Left lung (tissue), 10 donors: ENCODE measurements around the gene CRABP2. TPM values are rescaled to one million over a fixed set of nuclear protein-coding genes. Genes with fewer than 3 reads are reported as not detected.

Experiments used
- ATAC-seq: fragments of 200-7000 bp; cut with Tn5 transposase; one replicate; pipeline ENCODE4 v1.9.1; 2020; ENCODE audit warnings: moderate library complexity
- DNase-seq, 4 donors: peaks; one replicate each; pipeline ENCODE4 v3.0.0-alpha.2; 2013 to 2020
- H3K27ac ChIP-seq, 2 donors: fragments of 200-600 bp; sonication (generic) in 1 of 2; one replicate each; pipeline versions ENCODE4 v1.5.0 to v1.8.0; 2020 to 2021
- H3K27me3 ChIP-seq, 2 donors: fragments of 200-600 bp; sonication (generic) in 1 of 2; one replicate each; pipeline versions ENCODE4 v1.5.0 to v1.8.0; 2020 to 2021
- H3K36me3 ChIP-seq, 2 donors: fragments of 200-600 bp; sonication (generic) in 1 of 2; one replicate each; pipeline versions ENCODE4 v1.5.0 to v1.8.0; 2020 to 2021
- H3K4me1 ChIP-seq, 2 donors: fragments of 200-600 bp; one replicate each; pipeline ENCODE4 v1.8.0; 2021
- H3K4me3 ChIP-seq, 2 donors: fragments of 200-600 bp; sonication (generic) in 1 of 2; one replicate each; pipeline versions ENCODE4 v1.5.0 to v1.8.0; 2020 to 2021; ENCODE audit warnings: mild to moderate bottlenecking in 1 of 2
- H3K9me3 ChIP-seq, 2 donors: fragments of 200-600 bp; sonication (generic) in 1 of 2; one replicate each; pipeline versions ENCODE4 v1.5.0 to v1.8.0; 2020 to 2021
- intact Hi-C, 2 donors: fragments of 100-400 bp; cut with DNase I; formaldehyde crosslinking; loops; one replicate each; pipeline versions ENCODE4 v1.11.2 to v1.14.2; 2022
- polyA plus RNA-seq, 6 donors: library from polyadenylated mRNA; unstranded; fragments of 120-200 nt; gene quantifications; one replicate each; pipeline ENCODE4 v1.2.1, GENCODE V29; 2013; ENCODE audit not compliant: insufficient read length in 6 of 6
- total RNA-seq, 2 donors: library from RNA; stranded (reverse); fragmentation: NEBNext Ultra II Directional; extraction: Animal tissue kit (Norgen Biotek cat#: 25700); gene quantifications; one replicate each; pipeline ENCODE4 v1.2.1, GENCODE V29; 2021
- TF ChIP-seq, protein P1 (sequence below), 2 donors: fragments of 200-600 bp; sonication (generic) in 1 of 2; IDR thresholded peaks; one replicate each; pipeline versions ENCODE4 v1.5.0 to v1.8.0; 2021; ENCODE audit warnings: antibody characterized with exemption in 2 of 2
- donor health status: DM: no; HTN: yes; CAD: no.
- donor health status: DM: no; HTN: no; CAD: no.

Gene CRABP2
- total and polyA plus RNA-seq, 8 donors: 2.7 to 154 (median 98.4) TPM

DNA sequence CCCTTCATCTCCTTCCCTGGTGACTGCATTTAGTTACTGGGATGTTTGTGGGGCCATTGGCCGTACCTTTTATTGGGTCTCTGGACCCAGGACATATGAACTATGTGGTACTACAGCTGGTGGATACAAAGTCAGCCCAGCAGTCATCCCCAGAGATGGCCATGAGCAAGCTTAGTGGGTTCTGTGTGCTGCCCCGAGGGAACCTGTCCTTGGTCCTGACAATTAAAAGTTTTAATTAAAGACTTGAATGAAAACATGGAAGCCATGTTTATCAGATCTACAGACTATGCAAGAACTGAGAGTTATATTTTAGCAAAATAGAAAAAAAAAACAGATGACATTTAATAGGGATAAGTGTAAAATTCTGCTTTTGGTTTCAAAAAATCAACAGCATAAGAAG lies 25.3 kb downstream of the CRABP2 start:
- DNase-seq (no peak), ATAC-seq (no peak)
- H3K4me3 ChIP-seq: no peak overlapping the region
- TF ChIP-seq, protein P1, sequence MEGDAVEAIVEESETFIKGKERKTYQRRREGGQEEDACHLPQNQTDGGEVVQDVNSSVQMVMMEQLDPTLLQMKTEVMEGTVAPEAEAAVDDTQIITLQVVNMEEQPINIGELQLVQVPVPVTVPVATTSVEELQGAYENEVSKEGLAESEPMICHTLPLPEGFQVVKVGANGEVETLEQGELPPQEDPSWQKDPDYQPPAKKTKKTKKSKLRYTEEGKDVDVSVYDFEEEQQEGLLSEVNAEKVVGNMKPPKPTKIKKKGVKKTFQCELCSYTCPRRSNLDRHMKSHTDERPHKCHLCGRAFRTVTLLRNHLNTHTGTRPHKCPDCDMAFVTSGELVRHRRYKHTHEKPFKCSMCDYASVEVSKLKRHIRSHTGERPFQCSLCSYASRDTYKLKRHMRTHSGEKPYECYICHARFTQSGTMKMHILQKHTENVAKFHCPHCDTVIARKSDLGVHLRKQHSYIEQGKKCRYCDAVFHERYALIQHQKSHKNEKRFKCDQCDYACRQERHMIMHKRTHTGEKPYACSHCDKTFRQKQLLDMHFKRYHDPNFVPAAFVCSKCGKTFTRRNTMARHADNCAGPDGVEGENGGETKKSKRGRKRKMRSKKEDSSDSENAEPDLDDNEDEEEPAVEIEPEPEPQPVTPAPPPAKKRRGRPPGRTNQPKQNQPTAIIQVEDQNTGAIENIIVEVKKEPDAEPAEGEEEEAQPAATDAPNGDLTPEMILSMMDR (IDR thresholded peaks at IDR 0.05): no peak
- H3K4me1 ChIP-seq: peaks cover 0 to 18% of the 10 kb centered on the region in 2 donors
- no peaks in the 10 kb centered on the region for H3K36me3 ChIP-seq
- peaks cover 23 to 97% of the 10 kb centered on the region in 2 donors for H3K27me3 ChIP-seq
- H3K9me3 ChIP-seq: no peaks in the 10 kb centered on the region
- no peak overlapping the region for H3K27ac ChIP-seq
- intact Hi-C loops: no loop called here

DNA sequence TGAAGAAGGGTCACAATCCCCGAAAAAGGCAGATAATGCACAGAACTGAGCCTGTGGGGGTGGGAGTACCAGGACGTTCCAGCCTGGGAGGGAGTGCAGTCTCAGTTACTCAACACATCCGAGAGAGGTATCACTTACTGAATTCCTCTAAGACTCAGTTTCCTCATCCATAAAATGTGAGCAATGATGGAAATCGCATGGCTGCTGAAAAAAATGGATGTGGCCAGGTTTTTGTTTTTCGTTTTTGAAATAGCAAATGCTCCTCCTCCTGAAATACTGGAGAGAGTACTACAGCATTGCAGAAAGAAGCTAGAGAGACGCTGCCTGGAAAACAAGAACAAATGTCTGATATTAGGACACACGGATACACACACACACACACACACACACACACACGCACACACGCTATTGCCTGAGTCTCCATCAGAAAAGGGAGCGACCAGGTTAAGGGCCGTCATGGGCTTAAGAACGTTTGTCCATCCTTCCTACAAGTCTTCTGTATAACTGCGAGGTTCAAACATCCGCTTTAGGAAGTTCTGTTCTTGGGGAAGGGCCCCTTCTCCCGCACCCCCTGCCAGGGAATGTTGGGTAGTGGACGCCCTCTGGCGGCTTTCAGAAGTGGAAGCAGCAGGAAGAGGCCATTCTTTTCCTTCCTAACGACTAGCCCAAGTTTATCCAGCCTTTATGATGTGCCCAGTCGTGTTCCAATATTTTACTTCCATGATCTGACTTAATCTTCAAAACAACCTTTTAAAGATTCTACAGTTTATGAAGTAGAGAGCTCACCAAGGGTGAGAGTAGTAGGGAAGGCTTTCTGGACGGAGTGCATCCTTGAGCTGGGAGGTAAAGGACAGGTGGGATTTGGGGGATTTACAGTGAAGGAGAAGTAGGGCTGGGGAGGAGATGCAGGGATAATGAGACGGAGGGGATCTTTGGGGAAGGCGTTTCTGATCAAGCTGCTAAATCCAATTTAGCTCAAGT lies 27.5 kb downstream of the CRABP2 start:
- peaks cover 0 to 36% of the 10 kb centered on the region in 2 donors for H3K4me1 ChIP-seq
- ATAC-seq: peak; percentile 79
- no peaks in the 10 kb centered on the region for H3K36me3 ChIP-seq
- peak overlapping the region; percentile 67 to 76 for H3K27ac ChIP-seq
- TF ChIP-seq, protein P1 (IDR thresholded peaks at IDR 0.05): peak; percentile 67 to 77
- peak in 3 of 4 donors; percentile 64 to 89 (median 78) for DNase-seq
- H3K9me3 ChIP-seq: no peaks in the 10 kb centered on the region
- intact Hi-C loops: no loop called here
- peak overlapping the region; percentile 41 to 53 for H3K4me3 ChIP-seq
- H3K27me3 ChIP-seq: peaks cover 23 to 84% of the 10 kb centered on the region in 2 donors

DNA sequence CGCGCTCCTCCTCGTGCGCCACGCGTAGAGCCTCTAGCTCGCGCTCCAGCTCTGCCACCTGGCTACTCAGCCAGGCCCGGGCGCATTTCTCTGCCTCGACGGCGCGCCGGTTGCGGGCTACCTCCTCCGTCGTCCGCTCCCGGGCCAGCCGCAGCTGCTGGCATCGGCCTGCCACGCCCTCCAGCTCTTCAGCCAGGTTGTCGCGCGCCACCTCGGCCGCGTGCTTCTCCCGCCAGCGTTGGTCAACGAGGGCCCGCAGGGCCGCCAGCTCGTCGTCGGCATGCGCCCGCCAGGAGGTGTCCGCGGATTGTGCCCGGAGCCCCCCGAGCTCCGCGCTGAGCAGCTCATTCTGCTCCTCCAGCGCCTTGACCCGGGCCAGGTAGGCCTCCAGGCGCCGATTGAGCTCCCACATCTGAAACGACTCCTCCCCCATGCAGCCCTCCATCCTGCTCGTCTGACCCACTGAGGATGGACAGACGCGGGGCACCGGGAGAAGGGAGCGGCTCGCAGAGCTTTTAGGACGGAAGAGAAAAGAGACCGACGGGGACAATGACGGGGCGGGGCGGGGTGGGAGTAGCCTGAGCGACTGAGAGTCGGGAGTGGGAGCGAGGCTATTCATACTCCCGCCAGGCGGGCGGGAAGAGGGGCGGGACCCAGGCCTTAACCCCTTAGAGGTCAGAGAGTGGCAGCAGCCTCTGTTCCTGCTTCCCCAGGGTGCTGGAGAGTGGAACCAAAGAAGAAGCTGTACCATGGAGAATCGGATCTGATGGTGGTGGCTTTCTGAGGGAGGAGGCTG lies 28.4 kb downstream of the CRABP2 start, which contains the start of gene NES:
Gene NES (minus strand): TSS at position 588 of the 796 bp plus-strand sequence. CDS start 143 bp downstream, at position 445.
- Histone ChIP-seq H3K36me3 (no peaks in the 10 kb centered on the region), H3K4me3 (peak within 1 kb of the TSS; percentile 41 to 53), H3K4me1 (peaks cover 0 to 36% of the 10 kb centered on the region in 2 donors), H3K27me3 (peaks cover 23 to 85% of the 10 kb centered on the region in 2 donors), H3K27ac (peak within 1 kb of the TSS; percentile 67 to 76), H3K9me3 (no peaks in the 10 kb centered on the region)
- DNase-seq (peak in 3 of 4 donors; percentile 59 to 84 (median 77)), ATAC-seq (peak; percentile 80)
- TF ChIP-seq, protein P1 (IDR thresholded peaks at IDR 0.05): no peak
- intact Hi-C loops: no loop called here

DNA sequence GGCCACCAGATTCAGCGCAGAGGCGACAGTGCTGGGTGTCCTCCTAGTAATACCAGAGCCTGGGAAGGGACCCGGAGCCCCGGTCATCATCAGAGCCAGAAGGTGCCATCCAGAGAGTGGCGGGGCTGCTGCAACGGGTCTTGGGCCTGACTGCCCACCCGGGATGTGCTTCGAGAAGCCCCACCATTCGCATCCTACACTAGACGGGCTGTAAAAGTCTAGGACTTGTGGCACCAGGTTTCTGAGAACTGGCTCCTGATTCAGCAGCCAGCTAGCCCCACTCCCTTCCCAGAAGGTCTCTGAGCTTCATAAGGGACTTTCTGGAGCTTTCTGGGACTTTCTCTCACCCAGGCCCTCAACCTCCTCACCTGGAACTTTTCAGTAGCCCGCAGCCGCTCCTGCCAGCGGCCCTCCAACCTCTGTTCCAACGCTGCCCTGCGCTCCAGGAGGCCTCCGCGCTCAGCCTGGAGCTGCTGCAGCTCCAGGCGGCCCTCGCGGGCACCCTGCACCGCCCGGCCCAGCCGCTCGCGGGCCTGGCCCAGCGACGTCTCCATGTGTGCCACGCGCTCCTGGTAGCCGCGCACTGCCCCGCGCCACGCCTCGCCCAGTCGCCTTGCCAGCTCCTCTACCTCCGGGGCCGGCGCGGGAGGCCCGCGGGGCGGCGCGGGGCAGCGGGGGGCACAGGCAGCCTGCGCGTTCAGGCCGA lies 29.1 kb downstream of the CRABP2 start:
- Histone ChIP-seq H3K27me3 (peaks cover 23 to 79% of the 10 kb centered on the region in 2 donors), H3K36me3 (no peaks in the 10 kb centered on the region), H3K4me3 (peak overlapping the region; percentile 41 to 53), H3K4me1 (peaks cover 0 to 36% of the 10 kb centered on the region in 2 donors), H3K27ac (peak overlapping the region; percentile 67 to 76), H3K9me3 (no peaks in the 10 kb centered on the region)
- TF ChIP-seq, protein P1 (IDR thresholded peaks at IDR 0.05): no peak
- peak in 1 of 4 donors; percentile 69 for DNase-seq
- peak; percentile 8 for ATAC-seq
- intact Hi-C loops: no loop called here
